CD4-positive, alpha-beta T cell treated with Interleukin-21 for 1 hour (primary cell): ENCODE results near the gene FOXD4L1.
A peak's percentile ranks its signal among the peaks of the same experiment; 100 is the strongest.
"Not testable (repeated sequence)": the region's sequence is repeated elsewhere in the genome, so short reads cannot be mapped to it uniquely, and the experiment has no call there.

ENCODE experiments used
- DNase-seq: peaks from one replicate; pipeline ENCODE4 v3.0.0-alpha.2; 2020

FOXD4L1 gene

GRCh38 chr2:113498365-113498764 is at the start of gene FOXD4L1:
Gene FOXD4L1, plus strand, starts transcription at chr2:113498665. Its CDS starts 592 bp downstream, at chr2:113499257.
- DNase-seq: not testable (repeated sequence)

- not testable (repeated sequence) for DNase-seq
Observed at GRCh38 chr2:113465770-113466169, 32.7 kb upstream of the FOXD4L1 start.

GRCh38 chr2:113476688-113477368 is 21.6 kb upstream of the FOXD4L1 start:
- not testable (repeated sequence) for DNase-seq

- DNase-seq: not testable (repeated sequence)
Observed at GRCh38 chr2:113496527-113496926, 1.9 kb upstream of the FOXD4L1 start.

GRCh38 chr2:113499019-113499885 is 787 bp downstream of the FOXD4L1 start:
- not testable (repeated sequence) for DNase-seq

- not testable (repeated sequence) for DNase-seq
Observed at GRCh38 chr2:113499886-113500722, 1.6 kb downstream of the FOXD4L1 start.

- peak; percentile 29 for DNase-seq
Observed at GRCh38 chr2:113500723-113501038, 2.2 kb downstream of the FOXD4L1 start.

GRCh38 chr2:113502216-113503093 is 4.0 kb downstream of the FOXD4L1 start:
- DNase-seq: not testable (repeated sequence)

- peak; percentile 40 for DNase-seq
Observed at GRCh38 chr2:113503094-113504042, 4.9 kb downstream of the FOXD4L1 start.

GRCh38 chr2:113504081-113504480 is 5.6 kb downstream of the FOXD4L1 start:
- DNase-seq: not testable (repeated sequence)

- DNase-seq: not testable (repeated sequence)
Observed at GRCh38 chr2:113507394-113508140, 9.1 kb downstream of the FOXD4L1 start.

GRCh38 chr2:113508187-113508586 is 9.7 kb downstream of the FOXD4L1 start:
- not testable (repeated sequence) for DNase-seq

GRCh38 chr2:113510913-113511312 is 12.4 kb downstream of the FOXD4L1 start:
- not testable (repeated sequence) for DNase-seq

GRCh38 chr2:113511859-113512258 is 13.4 kb downstream of the FOXD4L1 start:
- DNase-seq: not testable (repeated sequence)

GRCh38 chr2:113515457-113515856 is 17.0 kb downstream of the FOXD4L1 start:
- not testable (repeated sequence) for DNase-seq

GRCh38 chr2:113515995-113516394 is 17.5 kb downstream of the FOXD4L1 start:
- not testable (repeated sequence) for DNase-seq

- DNase-seq: not testable (repeated sequence)
Observed at GRCh38 chr2:113517025-113517424, 18.6 kb downstream of the FOXD4L1 start.

- DNase-seq: not testable (repeated sequence)
Observed at GRCh38 chr2:113520837-113521236, 22.4 kb downstream of the FOXD4L1 start.

GRCh38 chr2:113521492-113521891 is 23.0 kb downstream of the FOXD4L1 start:
- DNase-seq: not testable (repeated sequence)

GRCh38 chr2:113524986-113525385 is 26.5 kb downstream of the FOXD4L1 start:
- not testable (repeated sequence) for DNase-seq
